ENCODE data around the gene RBFOX2.

RBFOX2 gene

GRCh38 chr22:35919002-35919542 is 109.6 kb downstream of the RBFOX2 start:
- DNase-seq (ENCODE audit: low read depth, low spot score) = no peak
- Histone ChIP-seq H3K9ac (ENCODE audit: insufficient read length) (no peak overlapping the region), H3K4me3 (no peak overlapping the region), H3K27ac (no peak overlapping the region), H3K9me3 (ENCODE audit: low read depth, low read length) (no peaks in the 10 kb centered on the region), H3K36me3 (ENCODE audit: insufficient read depth, low read length) (no peaks in the 10 kb centered on the region)
- TF ChIP-seq POLR2AphosphoS5 (IDR thresholded peaks at IDR 0.05; ENCODE audit: borderline replicate concordance, low read depth, low read length) (no peak), FOXP2 (optimal IDR thresholded peaks at IDR 0.05; ENCODE audit: control extremely low read depth, extremely low read length, insufficient read depth) (no peak), EZH2 (IDR thresholded peaks at IDR 0.05) (no peak)

- no peaks in the 10 kb centered on the region for H3K36me3 ChIP-seq (ENCODE audit: insufficient read depth, low read length)
Measured at GRCh38 chr22:35918456-35918855, 110.2 kb downstream of the RBFOX2 start.

DNA sequence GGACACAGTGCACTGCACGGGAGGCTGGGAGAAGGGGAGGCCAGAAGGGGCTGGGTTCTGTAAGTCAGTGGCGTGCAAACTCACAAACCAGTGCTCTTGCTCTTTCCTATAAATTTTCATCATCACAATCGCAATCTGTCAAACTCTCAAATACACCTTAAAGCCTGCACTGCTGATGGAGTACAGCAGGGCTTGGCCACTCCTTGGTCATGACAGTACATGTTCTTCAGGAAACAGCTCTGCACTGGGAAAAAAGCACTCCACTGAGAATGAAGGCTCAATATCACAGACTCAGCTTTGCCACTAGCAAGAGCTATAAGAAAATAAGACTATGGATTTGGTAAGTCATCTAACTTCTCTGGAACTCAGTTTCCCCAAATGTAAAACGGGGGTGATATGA is 111.0 kb downstream of the RBFOX2 start:
- no peak overlapping the region for H3K4me3 ChIP-seq
- TF ChIP-seq POLR2AphosphoS5 (IDR thresholded peaks at IDR 0.05; ENCODE audit: borderline replicate concordance, low read depth, low read length) = no peak
- TF ChIP-seq EZH2 (IDR thresholded peaks at IDR 0.05) = no peak
- no peak for TF ChIP-seq FOXP2 (optimal IDR thresholded peaks at IDR 0.05; ENCODE audit: control extremely low read depth, extremely low read length, insufficient read depth)
- H3K9me3 ChIP-seq (ENCODE audit: low read depth, low read length) = no peaks in the 10 kb centered on the region
- no peak for DNase-seq (ENCODE audit: low read depth, low spot score)
- no peak overlapping the region for H3K9ac ChIP-seq (ENCODE audit: insufficient read length)
- H3K36me3 ChIP-seq (ENCODE audit: insufficient read depth, low read length) = no peaks in the 10 kb centered on the region
- H3K27ac ChIP-seq = no peak overlapping the region

More at GRCh38 chr22:35918456-35918855, 110.2 kb downstream of the RBFOX2 start:
- H3K9ac ChIP-seq (ENCODE audit: insufficient read length) = no peak overlapping the region
- no peak overlapping the region for H3K27ac ChIP-seq
- DNase-seq (ENCODE audit: low read depth, low spot score) = no peak
- no peak overlapping the region for H3K4me3 ChIP-seq
- H3K9me3 ChIP-seq (ENCODE audit: low read depth, low read length) = no peaks in the 10 kb centered on the region
- TF ChIP-seq FOXP2 (optimal IDR thresholded peaks at IDR 0.05; ENCODE audit: control extremely low read depth, extremely low read length, insufficient read depth) = no peak
- no peak for TF ChIP-seq EZH2 (IDR thresholded peaks at IDR 0.05)
- no peak for TF ChIP-seq POLR2AphosphoS5 (IDR thresholded peaks at IDR 0.05; ENCODE audit: borderline replicate concordance, low read depth, low read length)

DNA sequence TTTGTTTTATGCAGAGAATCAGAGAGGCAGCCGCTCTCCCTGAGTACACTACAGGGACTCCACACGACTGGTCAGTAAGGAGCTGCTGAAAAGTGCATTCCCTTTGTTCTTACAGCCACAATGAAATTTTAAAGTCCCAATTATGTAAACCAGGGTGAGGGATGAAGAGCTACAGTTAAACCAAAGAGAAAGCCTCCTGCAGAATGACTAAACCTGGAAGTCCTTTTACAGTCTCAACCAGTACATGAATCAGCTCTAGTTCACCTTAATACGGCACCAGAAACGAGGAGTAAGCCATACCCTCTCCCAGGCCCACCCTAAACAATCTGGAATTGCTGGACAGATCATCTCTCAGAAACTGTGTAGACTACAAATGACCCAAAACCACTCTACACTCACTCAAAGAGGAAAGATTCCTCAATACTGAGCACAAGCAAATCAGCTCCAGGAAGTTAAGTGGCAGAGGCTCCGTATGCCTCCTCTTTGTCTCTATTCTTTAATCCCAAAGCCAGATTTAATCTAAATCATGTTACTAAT is 113.1 kb downstream of the RBFOX2 start:
- peak overlapping the region; percentile 90 for H3K4me3 ChIP-seq
- H3K9ac ChIP-seq (ENCODE audit: insufficient read length) = peak overlapping the region; percentile 72
- H3K9me3 ChIP-seq (ENCODE audit: low read depth, low read length) = no peaks in the 10 kb centered on the region
- no peak for TF ChIP-seq FOXP2 (optimal IDR thresholded peaks at IDR 0.05; ENCODE audit: control extremely low read depth, extremely low read length, insufficient read depth)
- TF ChIP-seq POLR2AphosphoS5 (IDR thresholded peaks at IDR 0.05; ENCODE audit: borderline replicate concordance, low read depth, low read length) = no peak
- TF ChIP-seq EZH2 (IDR thresholded peaks at IDR 0.05) = no peak
- peak overlapping the region; percentile 97 for H3K27ac ChIP-seq
- no peaks in the 10 kb centered on the region for H3K36me3 ChIP-seq (ENCODE audit: insufficient read depth, low read length)
- no peak for DNase-seq (ENCODE audit: low read depth, low spot score)

DNA sequence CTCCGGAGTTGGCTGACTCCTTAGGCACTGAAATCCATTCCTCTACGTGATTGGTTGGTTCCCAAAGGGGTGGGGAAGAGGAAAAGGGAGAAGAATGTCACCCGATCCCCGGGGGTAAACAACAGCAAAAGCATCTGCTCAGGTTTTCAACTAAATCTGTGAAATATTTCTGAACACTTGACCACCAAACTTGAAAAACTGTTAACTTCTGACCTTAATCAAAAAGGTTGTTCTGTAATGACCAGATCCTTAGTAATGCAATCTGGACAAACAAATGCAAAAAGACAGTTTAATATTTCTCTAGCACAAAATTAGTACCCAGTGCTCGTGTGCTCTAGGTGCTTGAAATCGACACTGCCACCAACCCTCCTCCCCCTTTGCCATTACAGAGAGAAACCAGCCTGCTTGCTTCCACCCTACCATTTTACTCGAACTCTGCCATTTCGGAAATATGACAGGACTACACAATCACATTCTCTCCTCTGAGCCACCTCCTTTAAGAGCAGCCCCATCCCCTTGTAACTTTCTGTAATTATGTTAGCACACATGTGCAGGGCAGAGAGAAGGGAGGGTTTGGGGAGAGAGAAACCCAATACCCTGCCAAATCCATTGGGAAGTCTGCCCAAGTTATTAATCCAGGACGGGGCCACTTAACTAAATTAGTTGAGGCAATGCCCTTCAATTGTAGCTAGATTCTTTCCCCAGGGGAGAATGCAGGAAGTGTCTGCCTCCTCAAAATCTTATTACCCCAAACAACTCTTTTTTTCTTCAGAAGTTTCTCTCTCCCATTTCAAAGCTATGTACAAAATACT is 113.8 kb downstream of the RBFOX2 start:
- H3K27ac ChIP-seq = peak overlapping the region; percentile 97
- no peak for TF ChIP-seq EZH2 (IDR thresholded peaks at IDR 0.05)
- TF ChIP-seq FOXP2 (optimal IDR thresholded peaks at IDR 0.05; ENCODE audit: control extremely low read depth, extremely low read length, insufficient read depth) = peak; percentile 93
- DNase-seq (ENCODE audit: low read depth, low spot score) = peak; percentile 91
- peak overlapping the region; percentile 90 for H3K4me3 ChIP-seq
- H3K9me3 ChIP-seq (ENCODE audit: low read depth, low read length) = no peaks in the 10 kb centered on the region
- H3K9ac ChIP-seq (ENCODE audit: insufficient read length) = peak overlapping the region; percentile 72
- no peaks in the 10 kb centered on the region for H3K36me3 ChIP-seq (ENCODE audit: insufficient read depth, low read length)

DNA sequence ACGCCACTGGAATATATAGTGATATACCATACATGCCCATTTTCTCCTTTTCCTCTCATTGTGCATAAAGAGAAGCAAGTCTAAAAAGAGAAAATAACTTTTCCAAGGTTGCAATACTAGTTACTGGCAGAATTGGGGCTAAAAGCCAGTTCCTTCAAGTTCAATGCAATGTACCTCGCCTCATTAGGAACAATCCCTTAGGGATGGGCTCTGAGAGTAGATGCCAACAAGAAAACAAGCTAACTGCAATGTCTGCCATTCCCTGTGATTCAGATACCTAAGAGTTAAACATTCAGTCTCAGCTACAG is 114.3 kb downstream of the RBFOX2 start:
- Histone ChIP-seq H3K9ac (ENCODE audit: insufficient read length) (peak overlapping the region; percentile 64), H3K27ac (peak overlapping the region; percentile 97), H3K9me3 (ENCODE audit: low read depth, low read length) (no peaks in the 10 kb centered on the region), H3K4me3 (peak overlapping the region; percentile 90), H3K36me3 (ENCODE audit: insufficient read depth, low read length) (no peaks in the 10 kb centered on the region)
- no peak for DNase-seq (ENCODE audit: low read depth, low spot score)
- TF ChIP-seq FOXP2 (optimal IDR thresholded peaks at IDR 0.05; ENCODE audit: control extremely low read depth, extremely low read length, insufficient read depth) (no peak), EZH2 (IDR thresholded peaks at IDR 0.05) (no peak), POLR2AphosphoS5 (IDR thresholded peaks at IDR 0.05; ENCODE audit: borderline replicate concordance, low read depth, low read length) (no peak; the same call in 1 of the 2 replicates)

DNA sequence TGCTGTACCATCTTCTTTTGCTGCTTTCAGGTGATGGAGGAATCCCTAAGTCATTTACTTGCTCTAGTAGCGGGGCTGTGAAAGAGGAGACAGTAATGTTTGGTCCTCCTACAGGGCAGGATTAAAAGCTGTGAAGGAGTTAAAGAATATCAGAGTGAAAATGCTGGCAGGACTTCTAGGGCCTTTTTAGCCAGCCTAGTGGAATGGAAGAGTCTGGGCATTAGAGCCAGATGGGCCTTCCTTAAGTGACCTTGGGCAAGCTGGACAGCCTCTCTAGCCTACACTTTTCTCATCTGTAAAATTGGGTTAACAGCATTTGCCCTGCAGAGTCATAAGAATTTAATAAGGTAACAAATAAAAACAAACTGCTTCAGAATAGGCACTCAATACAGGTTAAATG is 114.7 kb downstream of the RBFOX2 start:
- TF ChIP-seq POLR2AphosphoS5 (IDR thresholded peaks at IDR 0.05; ENCODE audit: borderline replicate concordance, low read depth, low read length) (no peak), FOXP2 (optimal IDR thresholded peaks at IDR 0.05; ENCODE audit: control extremely low read depth, extremely low read length, insufficient read depth) (no peak), EZH2 (IDR thresholded peaks at IDR 0.05) (no peak)
- H3K27ac ChIP-seq = peak overlapping the region; percentile 97
- no peak overlapping the region for H3K9ac ChIP-seq (ENCODE audit: insufficient read length)

DNA sequence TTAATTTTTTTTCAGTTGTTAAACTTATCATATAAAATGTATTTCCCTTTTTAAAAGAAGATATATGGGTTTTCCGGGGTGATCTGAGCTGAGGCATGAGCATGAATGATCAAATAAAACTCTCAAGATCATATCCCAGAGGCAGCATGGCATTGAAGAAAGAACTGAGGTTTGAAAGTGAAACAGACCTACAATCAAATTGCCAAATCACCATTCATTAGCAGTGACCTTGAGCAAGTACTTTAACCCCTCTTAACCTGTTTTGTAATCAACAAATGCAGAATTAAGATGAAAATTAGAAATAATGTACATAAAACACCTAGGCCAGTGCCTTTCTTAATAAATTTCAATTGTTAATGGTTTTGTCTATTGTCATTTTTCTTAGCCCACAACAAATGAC is 116.0 kb downstream of the RBFOX2 start:
- Histone ChIP-seq H3K4me3 (no peak overlapping the region), H3K9ac (ENCODE audit: insufficient read length) (no peak overlapping the region), H3K27ac (no peak overlapping the region), H3K9me3 (ENCODE audit: low read depth, low read length) (no peaks in the 10 kb centered on the region), H3K36me3 (ENCODE audit: insufficient read depth, low read length) (no peaks in the 10 kb centered on the region)
- no peak for DNase-seq (ENCODE audit: low read depth, low spot score)
- no peak for TF ChIP-seq EZH2 (IDR thresholded peaks at IDR 0.05)
- TF ChIP-seq POLR2AphosphoS5 (IDR thresholded peaks at IDR 0.05; ENCODE audit: borderline replicate concordance, low read depth, low read length) = no peak
- TF ChIP-seq FOXP2 (optimal IDR thresholded peaks at IDR 0.05; ENCODE audit: control extremely low read depth, extremely low read length, insufficient read depth) = no peak

More for the DNA sequence above, 114.7 kb downstream of the RBFOX2 start:
- no peak for DNase-seq (ENCODE audit: low read depth, low spot score)
- H3K4me3 ChIP-seq = peak overlapping the region; percentile 90
- H3K36me3 ChIP-seq (ENCODE audit: insufficient read depth, low read length) = no peaks in the 10 kb centered on the region
- no peaks in the 10 kb centered on the region for H3K9me3 ChIP-seq (ENCODE audit: low read depth, low read length)

Data from SK-N-MC (cell line).